NCI-H1105 treated with DMSO at 0.1 percent for 48 hours (cell line): ENCODE measurements around the gene SV2B.

Source experiments
- DNase-seq: peaks from one replicate; lab custom pipeline; 2025; lab: John Stamatoyannopoulos, UW

Gene SV2B

DNA sequence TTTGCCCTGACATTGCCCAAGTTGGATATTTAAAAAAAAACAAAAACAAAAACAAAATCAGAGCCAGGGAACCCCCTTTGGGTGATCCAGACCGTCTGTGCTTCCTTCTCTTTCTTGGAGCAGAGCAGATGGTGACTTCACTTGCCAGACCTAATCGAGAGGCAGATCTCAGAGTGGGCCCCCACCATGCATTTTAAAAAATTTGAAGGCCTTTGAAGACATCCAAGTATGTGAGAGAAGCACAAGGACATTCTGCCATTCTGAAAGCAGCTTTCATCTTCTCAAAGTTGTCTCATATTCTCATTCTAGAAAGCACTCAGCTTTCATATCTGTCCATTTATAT lies 93.3 kb downstream of the SV2B start:
- DNase-seq, result no peak

DNA sequence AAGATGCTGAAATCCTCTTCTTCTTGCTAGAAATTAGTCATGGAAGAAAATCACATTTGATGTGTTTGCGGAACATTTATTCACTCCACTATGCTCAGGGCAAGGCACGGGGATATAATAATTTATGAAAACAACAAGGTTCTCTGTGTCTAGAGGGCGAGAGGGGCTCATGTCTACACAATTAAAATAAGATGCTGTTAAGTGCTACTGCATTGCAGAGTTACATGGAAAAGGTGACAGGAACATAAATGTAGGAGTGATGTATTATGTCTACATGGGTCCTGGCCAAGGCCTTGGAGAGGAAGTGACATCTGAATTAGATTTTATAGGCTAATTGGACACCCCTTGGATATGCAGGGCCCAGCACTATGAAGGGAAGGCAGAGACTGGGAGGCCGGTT lies 96.1 kb downstream of the SV2B start:
- no peak for DNase-seq

DNA sequence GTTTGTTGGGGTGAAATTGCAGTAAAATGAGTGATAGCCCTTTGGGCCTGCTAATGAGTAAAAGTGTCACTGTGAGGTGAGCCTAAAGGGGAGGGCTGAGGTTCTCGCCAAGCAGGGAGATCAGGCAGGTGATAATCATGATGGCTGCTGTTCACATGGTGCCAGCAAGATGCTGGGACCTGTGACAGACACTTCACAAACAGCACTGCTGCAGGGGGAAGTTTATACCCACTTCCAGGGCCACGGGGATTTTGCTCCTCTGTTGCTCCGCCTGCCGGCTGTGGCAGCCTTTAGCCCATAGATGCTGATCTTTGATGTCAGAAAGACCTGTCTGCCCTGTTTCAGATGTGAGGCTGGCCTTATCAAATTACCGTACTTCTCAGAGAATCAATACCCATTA lies 96.7 kb downstream of the SV2B start:
- DNase-seq, result no peak

DNA sequence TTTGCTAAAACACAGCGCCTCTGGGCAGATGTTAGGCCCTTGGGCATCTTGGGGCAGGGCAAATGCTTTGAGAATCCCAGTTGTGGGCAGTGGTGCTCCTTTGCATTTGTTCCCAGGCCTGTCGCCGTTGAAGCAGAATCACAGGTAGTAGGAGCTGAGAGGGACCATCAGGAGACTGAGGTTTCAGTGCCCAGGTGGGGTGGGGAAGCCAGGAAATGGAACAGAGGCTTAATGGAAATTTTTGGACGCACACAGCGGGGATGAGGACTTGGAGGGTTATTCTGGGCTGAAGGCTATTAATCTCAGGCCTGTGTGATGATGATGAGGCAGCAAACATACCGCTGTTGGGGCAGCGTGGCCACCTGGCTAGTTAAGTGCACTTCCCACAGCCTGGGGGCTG lies 99.5 kb downstream of the SV2B start:
- DNase-seq, result no peak

DNA sequence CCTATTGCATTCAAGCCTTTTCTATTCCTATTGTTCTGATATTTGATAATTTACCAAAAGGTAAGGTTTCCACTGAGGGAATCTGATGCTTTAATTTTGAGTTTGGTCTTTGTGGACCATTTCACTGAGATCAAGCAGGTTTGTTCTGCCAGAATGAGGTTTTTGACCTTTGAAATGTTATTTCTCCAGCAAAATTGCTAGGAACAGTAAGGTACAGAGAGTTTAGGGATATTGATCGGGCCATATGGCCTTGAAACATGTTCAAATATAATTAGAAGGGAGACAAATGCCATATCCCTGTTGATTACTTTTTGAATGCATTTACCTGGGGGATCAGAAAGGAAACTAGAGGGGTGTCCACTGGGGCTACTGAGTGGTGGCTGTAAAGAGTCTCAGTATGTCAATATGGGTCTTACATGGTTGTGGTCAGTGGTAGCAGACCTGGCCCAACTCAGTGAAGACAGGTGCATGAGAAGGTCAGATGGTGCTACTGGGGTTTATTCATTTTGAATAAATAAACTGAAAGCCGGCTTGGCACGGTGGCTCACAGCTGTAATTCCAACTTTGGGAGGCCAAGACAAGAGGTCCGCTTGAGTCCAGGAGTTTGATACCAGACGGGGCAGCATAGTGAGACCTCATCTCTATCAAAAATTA lies 100.2 kb downstream of the SV2B start:
- no peak for DNase-seq

DNA sequence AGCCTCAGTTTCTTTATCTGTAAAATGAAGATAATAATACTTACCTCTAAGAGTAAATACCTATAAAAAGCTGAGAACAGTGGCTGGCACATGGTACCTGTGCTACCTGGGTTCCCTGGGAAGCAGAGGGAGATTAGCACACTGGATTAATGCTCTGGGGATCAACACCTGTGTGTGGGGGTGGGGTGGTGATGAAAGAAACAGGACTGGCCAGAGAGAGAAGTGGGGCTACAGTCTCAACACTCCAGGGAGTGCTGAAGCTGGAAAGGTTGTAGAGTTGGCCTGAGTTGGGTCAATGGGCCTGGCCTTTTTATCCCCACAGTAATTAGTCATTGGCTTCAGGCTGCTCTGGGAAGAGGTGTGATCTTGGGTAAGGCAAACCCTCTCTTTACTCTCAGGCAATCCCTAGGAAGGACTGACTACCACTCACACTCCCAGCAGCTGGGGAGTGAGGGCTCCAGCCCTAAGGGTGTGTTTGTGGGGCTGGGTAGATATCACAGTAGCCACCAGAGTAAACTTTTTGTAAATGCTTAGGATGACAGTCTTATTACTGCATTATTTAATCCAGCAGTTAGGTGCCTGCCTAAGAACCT lies 102.5 kb downstream of the SV2B start:
- no peak for DNase-seq

DNA sequence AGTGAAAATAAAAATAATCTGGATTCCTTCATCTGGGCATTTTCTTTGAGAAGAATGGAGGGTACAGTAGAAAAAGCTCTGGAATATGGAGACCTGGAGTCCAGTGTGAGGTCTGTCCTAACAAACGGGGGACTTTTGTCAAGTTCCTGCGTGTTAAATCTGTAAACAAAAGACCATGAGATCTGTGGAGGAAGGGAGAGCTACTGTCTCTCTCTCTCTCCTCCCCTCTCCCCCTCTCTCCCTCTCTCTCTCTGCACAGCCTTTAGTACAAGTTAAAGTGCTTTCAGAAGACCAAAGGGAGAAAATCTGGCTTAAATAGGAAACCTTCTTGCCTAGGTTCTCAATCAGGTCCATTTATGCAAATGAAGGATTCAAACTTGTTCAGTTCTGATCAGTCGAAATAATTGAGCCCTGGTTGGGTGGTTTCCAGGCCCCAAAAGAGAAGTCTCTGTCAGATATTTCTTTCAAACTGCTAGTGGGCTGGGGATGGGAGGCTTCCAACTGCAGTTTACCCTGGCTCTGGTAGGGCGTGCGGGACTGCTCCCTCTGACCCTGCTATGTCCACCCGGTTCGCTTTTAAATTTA lies 103.7 kb downstream of the SV2B start:
- DNase-seq, result no peak

DNA sequence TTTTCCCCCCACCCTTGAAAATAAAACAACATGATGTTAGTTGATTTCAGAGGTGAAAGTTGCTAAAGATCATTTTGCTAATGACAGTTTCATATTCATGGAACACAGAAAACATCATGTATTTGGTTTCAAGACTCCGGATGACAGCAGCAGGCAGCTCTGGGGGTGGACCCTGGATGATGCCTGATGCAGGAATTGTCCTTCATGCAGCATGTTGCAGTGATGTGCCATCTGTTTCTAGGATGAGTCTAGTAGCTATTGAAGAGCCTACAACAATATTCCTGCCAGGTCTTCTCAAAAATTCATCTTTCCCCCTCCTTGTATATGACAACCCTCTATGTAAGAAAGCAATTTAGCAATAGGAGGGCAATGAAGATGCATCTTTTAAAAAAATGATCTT lies 108.3 kb downstream of the SV2B start:
- DNase-seq, result no peak

DNA sequence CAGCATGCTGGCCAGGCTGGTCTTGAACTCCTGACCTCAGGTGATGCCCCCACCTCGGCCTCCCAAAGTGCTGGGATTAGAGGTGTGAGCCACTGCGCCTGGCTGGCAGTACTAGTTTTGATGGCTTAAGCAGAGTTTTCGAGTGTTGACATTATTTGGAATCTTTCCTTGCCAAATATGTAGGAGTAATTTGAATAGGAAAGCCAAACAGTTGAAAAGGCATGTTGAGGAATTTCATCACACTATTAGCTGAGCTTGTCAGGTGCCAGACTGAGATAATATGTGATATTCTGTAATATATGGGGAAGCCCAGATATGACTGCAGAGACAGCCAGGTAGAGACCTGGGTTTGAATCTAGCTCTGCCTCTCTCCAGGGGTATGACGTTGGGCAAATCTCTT lies 109.3 kb downstream of the SV2B start:
- no peak for DNase-seq

DNA sequence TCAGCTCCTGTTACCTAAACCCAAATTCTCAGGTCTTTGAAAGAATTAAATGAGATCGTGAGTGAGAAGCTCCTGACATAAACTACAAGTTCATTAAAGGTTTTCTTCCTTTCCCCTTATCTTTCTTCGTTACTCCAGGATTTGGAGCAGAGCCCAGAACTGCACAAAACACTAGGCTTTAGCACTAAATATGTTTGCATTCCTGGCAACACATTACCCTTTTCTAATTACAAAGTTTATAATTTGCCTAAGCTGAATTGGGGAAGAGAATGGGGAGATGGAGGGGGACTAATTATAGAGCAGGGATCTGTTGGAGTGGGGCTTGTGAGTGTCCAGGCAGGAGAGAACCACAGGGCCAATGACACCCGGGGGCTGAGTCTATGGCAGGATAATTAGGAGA lies 109.7 kb downstream of the SV2B start:
- DNase-seq, result peak; percentile 50

DNA sequence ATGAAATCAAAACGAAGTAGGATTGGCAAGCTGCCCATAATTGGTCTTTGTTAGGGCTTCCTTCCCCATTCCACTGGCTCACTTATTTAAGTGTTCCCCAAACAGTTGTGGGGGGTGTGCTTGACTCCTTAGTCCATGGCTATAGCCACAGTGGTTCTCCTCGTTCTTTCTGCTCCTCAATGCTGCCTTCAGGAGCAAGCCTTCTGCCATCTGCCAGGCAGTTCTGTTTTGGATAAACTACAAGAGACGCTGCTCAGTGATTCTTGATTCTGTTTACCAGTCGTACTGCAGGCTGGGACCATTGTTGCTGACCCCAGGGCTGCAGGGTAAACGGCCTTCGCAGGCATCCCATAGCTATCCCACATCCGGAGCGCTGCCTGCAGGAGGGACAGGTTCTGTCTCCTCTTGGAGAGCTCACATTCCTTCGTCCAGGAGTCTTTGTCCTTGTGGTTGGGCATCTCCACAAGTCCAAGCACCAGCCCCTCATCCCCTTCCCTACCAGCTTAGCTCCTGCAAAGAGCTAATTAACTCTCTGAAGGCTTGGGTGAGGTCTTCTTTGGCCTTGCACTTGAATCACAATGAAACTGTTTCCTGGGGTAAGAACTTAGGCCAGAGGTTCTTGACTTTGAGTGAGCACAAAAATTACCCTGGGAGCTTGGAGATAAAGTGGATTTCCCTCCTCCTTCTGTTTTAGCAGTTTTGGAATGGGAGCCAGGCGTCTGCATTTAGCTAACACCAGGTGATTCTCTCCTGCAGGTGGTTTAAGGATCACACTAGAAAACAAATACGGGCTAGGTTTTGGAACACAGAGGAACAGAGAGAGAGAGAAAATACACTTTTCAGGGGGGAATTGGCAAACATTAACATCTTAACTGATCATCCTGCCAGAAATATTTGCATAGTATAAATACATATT lies 114.9 kb downstream of the SV2B start:
- no peak for DNase-seq

DNA sequence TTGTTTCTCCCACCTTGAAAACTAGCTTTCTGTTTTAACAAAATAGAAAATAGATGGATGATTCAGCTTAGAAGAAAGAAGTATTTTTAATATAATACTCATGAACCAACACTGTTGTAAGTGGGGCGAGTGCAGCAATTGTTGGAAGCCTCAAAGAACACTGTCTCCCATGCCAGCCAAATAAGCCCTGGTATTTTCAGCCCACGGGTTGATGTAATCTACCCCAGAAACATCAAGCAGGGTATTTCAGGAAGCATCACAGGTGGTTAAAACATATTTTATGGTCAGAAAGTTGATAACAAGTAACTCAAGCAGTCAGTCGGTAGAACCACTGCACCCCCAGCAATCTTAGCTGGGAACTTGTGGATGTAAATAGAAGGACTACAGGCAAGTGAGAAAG lies 115.9 kb downstream of the SV2B start:
- no peak for DNase-seq

DNA sequence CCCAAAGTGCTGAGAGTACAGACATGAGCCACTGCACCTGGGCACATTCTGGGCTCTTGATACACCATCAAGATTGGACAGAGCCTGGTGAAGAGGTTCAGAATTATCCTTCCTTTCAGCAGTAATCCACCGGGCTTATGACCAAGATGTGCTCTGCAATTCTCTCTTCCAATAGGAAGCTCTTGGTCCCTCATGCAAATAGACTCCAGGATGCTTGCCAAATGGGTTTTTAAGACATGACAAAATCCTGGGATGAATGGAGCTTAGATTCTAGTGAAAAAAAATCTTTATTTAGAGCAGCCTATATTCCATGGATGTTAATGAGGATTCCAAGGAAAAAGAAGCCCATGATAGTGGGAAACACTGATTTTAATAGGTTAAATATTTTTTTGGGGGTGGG lies 119.1 kb downstream of the SV2B start:
- DNase-seq, result no peak

DNA sequence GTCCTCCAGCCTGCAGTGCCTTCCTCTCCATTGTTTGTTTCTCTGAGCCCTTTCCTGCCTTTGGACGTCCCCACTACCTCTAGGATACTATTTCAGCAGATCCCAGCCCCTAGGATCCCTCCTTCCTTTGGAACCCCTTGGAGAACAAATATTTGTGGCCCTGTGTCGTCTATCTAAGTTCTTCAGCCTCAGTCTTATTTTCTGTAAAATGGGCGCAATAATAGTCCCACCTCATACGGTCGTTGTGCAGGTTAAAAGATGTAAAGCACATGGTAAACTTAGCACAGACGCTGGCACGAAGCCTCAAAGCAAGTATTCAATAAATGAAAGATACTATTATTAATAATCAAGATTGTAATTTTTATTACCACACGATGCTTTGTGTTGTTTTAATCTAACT lies 122.0 kb downstream of the SV2B start:
- no peak for DNase-seq

DNA sequence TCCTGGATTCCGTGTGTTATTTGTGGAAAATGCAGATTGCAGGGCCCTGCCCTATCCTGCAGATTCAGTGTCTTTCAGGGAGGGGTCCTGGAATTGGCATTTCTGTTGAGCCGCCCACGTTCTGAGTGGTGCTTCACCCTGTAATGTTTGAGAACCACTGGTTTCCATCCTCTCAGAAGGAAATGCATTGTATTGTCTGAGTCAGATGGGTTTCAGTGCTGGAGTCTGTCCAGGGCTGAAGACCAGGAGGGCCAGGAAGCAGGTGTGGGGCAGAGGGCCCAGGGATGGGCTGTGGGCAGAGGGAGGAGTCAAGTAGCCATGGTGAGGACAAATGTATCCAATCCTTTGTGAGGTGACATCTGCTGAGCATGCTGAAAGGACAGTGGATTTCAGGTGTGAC lies 123.8 kb downstream of the SV2B start:
- no peak for DNase-seq

DNA sequence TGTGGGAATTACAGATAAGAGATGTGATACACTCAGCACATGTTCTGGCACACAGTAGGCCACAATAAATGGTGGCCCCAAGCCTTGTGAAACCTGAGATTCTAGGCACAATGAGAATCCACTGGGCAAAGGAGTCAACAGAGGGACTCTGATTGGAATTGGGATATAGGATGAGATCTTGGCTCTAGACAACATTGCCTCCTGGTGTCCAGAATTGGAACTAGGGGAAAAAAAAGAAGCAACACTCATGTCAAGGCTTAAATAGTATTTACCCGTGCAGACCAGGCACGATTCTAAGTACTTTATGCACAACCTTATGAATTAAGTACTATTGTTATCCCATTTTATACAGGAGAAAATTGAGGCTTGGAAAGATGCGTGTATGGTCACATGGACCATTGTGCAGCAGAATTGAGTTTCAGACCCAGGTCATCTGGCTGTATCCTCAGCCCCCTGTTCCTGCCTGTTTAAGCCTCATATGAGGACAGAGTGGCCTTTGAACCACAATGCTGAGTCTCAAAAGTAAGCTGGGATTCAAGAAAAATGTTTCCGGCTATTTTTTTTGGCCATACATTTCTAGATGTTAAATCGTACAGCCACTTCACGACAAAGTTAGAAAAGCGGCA lies 124.8 kb downstream of the SV2B start:
- DNase-seq, result peak; percentile 29

DNA sequence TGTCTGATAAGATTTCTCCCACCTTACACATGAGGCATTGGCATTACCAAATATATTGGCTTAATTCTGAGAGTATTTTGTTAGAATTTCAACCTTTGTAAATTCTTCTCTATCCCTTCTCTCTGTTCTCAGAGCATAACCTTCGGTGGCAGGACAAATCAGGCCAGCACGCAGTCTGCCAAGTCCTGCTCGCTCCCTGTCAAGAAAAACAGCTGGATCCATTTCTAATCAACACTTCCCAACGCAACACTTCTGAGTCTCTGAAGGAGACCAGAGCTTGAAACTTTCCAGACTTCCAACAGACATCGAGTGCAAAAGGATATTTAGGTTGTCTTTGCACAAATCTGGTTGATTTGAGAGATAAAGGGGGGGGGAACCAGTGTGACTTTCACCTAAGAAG lies 125.7 kb downstream of the SV2B start:
- no peak for DNase-seq

DNA sequence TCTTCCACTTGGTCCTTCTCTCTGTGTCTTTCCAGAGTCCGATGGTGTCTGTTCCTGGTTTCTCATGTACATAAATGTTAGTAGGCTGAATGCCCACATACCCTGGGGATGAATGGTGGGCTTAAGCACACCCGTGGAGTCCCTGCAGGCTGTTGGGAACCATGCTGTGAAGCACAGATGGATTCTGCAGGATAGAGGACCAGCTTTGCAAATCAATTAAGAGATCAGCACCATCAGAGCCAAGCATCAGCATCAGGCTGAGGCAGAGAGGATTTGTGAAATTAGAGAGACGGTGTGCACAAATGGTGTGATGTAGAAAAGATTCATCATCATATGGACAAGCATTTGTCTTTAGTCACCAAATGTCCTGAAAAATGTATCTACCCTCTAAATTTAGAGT lies 127.1 kb downstream of the SV2B start:
- no peak for DNase-seq

DNA sequence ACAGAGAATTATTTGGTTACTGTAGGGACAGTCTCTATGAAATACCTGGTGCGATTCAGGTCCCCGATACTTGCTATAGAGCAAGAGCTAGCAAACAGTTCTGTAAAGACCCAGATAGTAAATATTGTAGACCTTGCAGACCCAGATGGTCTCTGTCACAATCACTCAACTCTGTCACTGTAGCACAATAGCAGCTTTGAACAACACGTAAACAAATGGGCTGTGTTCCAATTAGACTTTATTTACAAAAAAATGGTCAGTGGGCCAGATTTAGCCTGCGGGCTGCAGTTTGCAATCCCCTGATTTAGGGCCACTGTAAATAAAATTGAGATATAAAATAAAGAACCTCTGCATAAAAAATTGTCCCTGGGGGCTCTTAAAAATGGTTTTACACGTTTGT lies 127.7 kb downstream of the SV2B start:
- DNase-seq, result no peak

DNA sequence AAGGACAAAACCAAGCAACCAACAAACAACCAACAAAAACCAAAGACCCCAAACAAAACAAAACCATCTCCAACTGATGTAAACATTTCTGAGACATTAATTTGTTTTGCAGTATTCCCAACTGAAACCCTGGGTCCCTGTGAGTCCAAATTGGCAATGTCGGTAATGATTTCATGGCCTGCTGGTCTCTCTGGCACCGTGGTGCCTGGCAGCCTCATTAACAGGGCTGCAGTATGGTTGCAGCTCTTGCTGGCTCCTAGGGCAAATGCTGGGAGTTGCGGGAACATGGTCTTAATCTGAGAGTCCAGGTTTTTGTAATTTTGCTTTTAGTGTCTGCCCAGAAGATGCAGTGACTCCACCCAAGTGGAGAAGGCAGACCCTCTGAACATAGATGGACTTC lies 128.3 kb downstream of the SV2B start:
- no peak for DNase-seq

DNA sequence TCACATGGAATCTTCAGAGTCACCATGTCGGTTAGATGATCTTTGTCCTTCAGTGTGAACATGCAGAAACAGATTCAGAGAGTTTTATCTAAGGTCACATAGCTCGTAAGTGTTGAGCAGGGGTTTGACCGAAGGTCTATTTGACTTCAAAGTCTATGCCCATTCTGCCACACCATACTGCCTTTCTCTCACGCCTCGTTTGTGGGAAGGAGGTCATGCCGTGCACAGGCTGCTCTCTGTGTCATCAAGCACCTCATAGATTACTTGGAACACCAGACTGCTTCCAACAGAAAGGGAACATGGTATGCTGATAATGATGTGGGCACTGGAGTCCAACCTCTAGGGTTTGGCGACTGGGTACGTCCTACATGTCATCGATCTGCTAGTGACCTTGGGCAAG lies 128.8 kb downstream of the SV2B start:
- no peak for DNase-seq

DNA sequence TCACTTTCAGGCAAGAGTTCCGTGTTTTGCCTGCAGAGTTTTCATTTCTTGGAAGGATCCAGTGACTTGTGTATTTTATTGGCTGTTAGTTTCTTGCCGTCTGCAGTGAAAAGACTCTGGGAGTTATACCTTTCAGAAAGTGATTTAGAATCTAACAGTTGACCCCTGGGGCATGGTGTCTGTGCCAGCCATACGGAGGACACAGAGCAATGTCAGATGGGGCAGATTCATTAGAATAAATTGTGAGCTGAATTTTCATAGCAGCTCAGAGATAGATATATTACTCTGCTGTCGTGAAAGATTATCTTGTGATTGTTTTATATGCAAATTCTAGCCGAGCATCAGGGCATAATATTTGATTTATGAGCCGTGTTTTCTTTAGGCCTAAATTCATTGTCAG lies 131.6 kb downstream of the SV2B start:
- no peak for DNase-seq

DNA sequence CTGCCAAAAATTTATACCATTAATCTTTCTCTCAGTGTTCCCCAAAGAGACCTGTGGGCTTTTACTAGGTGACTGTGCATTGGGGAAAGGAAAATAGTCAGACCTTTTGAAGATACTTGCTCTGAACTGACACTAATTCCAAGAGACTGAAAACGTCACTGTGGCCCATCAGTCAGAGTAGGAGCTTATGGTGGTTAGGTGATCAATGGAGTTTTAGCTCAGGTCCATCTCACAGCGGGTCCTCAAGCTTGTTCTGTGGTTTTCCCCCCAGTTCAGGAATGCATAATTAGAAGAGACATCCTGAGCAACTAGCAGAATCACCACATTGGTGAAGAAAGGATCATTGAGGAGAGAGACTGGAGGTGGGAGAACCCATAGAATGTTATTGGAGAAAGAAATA lies 134.7 kb downstream of the SV2B start:
- DNase-seq, result no peak
